ENCODE data around the gene ARMH2.

The ARMH2 gene

DNA sequence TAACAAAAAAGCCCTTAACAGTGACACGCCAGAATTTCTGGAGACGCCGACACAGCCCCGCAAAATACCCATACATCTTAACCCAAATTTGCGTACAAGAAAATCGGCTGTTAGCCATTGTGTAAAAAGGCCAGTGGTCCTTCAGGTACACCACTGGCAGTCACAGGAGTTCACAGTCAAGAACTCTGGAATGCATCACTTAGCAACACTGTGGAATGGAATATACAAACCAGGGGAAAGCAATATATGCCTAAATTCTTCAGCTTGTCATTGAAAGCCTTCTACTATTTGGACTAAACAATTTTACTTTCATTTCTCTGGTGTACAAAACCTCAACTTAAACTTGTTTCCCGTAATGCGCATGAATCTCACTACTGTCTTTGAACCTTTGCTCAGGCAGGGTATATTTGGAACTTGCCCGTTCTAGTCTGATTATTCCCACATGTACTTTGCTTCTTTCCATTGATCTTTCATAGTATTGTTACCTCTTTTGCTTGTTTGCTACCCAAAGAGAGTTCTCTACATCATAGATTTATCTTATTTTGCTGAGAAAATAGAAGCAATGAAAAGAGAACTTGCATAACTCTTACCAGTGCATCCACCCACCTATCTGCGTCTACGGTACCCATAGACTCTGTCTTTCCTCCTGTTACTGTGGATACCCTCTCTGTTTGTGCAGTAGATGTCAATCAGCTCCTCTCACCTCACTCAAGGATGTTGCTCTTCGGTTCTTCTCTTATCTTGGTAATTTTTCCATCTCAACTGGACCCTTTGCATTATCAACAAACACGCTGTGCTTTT is at the start of gene ARMH2:
TSS of gene ARMH2 (minus strand) at position 178 of the 801 bp plus-strand sequence. CDS start at position 118, 60 bp downstream.
- no peak for DNase-seq

DNA sequence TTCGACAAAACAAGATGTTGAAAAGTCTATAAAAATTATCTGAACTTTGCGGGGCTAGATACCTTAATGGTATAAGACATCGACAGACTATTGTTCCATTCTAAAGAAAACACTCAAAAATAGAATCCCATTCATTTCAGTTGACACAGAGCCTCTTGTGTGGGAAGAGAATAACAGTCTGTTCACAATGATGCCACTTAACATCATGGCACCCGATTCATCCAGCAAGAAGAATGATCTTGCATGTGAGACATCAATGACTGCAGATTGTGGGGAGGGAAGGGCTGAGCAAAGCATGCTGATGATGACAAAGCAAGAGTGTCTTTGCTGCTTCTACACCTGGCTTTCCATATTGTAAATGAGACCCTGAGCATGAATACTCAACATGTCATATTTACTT is 49.7 kb upstream of the ARMH2 start:
- no peak for DNase-seq

DNA sequence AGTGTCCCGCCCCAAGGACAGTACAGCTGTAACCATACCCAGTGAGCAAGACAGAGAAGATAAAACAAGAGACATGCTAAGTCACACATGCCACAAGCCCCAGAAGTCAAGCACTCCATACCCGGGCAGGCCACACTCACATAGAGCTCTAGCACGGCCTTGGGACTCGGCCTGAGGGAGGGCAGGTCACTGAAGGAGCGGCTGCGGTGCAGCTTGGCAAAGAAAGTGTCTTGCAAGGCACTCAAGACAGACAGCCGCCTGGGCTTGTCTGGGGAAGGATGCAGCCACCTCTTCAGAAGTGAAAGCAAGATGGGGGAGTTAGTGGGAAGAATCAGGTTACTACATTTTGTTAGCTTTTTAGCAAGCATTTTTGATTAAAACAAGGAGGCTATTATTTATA is 48.7 kb upstream of the ARMH2 start:
- no peak for DNase-seq

DNA sequence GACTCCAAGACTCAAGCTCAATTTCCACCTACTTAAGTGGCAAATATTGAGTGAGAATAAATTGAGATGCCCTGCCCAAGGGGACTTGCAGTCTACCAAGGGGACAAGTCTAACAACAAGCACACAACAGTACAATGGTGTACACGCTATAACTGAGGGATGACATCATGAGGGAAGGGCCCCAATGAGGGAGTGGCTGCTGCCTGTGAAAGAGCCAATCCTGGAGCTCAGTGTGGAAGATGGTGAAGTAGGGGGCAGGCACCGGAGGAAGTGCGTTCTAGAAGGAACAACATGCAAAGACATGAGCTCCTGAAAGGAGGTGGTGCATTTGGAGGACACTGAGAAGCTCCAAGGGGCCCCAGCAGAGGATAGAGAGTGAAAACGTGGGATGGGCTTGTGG is 46.9 kb upstream of the ARMH2 start:
- no peak for DNase-seq

DNA sequence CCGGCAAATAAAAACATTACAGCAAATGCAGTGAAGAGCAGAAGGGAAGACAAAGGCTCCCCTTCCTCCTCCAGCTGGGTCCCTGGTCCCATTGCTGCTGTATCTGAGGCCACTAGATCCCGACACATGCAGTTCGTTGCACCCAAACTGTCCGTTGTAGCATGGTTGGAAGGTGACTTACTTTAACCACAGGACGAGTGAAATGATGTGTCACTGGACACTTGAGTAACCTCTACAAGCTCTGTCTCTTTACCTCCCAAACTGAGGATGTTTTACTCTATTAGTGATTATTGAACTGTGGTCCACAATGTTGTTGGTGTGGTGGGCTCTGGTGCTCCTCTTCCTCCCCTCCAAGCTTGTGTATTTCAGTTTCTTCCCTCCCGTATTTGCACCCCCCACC is 46.2 kb upstream of the ARMH2 start:
- no peak for DNase-seq

DNA sequence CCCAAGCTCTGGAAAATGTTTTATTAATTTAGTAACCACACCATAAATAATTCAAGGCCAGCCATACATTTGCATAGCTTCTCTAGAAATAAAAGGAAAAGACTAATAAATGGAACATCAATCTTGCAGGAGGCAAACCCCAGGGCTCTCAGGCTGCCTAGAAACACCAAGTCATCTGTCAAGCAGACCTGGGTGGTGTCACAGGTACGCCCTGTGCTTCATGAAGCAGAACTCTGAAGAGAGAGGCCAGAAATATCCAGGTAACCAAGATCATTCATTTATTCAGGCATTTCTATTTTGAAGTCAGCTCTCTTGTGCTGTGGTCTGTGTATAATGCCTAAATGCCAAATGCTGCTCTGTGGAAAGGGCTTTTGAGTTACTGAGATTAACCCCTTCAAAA is 45.3 kb upstream of the ARMH2 start:
- no peak for DNase-seq

DNA sequence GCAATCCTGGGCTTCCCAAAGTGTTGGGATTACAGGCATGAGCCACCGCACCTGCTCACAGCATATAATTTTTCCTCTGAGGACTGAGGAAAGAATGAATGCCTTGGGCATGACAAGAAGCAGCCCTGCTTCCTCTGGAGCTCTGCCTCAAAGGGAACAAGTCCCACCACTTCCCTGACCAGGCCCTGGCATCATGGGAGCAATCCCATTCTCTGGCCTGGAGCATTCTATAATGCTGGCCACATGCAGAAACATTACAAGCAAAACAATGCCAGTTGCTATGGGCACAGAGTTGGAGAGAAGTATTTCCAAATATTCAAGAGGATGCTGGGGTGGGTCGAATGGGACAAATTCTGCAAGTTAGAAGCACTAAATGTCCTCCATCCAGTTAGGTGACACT is 41.5 kb upstream of the ARMH2 start:
- DNase-seq: no peak

DNA sequence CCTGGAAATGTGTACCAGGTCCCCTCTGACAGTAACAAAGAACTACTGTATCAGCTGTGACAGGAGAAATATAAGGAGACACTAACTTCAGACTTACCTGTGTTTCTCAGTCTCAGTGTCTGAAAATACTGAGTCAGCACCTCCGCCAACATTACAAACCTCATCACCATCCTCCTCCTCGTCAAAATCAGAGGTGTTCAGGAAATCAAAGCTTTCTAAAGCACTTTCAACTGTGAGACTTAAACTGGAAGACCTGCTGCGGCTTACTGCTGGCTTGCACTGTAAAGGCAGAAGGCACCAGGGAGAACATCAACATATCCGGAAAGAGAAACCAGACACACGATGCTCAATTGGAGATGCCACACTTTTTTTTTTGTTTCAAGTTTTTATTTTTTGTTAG is 40.3 kb upstream of the ARMH2 start:
- DNase-seq: peak; percentile 23

DNA sequence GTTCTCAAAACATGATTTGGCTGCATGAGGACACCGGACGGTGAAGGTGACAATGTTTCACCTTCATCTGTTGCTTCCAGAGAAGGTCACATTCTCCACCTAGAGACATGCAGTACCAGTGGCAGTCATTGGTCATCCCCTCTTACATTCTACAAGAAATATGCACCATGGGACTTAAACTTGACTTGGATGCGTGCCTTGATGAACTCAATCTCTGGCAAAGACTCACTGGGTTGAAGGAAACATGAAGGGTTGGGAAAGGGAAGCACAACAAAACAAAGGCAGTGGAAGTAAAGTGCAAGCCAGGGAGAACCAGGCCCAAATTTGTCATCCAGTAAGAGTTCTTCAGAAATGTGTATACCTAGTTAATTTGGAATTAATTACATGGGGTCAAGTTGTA is 39.4 kb upstream of the ARMH2 start:
- DNase-seq: no peak

DNA sequence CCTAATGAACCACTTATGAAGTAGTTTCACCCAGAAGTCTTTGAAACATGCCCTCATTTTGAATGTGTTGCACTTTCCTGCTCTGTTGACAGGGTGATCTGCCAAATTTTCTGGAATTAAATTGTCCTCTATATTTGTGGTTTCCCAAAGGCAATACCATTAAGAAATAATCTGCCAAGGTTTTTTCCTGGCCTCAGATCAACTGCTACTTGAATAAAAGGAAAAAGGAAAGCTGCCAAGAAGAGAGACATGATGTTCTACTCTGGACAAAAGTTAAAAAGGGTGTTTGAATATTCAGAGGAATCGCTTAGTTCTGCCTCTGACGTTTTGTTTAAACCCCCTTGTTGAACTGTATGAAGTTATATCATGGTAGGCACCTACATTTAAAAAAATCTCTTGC is 37.4 kb upstream of the ARMH2 start:
- DNase-seq: no peak

DNA sequence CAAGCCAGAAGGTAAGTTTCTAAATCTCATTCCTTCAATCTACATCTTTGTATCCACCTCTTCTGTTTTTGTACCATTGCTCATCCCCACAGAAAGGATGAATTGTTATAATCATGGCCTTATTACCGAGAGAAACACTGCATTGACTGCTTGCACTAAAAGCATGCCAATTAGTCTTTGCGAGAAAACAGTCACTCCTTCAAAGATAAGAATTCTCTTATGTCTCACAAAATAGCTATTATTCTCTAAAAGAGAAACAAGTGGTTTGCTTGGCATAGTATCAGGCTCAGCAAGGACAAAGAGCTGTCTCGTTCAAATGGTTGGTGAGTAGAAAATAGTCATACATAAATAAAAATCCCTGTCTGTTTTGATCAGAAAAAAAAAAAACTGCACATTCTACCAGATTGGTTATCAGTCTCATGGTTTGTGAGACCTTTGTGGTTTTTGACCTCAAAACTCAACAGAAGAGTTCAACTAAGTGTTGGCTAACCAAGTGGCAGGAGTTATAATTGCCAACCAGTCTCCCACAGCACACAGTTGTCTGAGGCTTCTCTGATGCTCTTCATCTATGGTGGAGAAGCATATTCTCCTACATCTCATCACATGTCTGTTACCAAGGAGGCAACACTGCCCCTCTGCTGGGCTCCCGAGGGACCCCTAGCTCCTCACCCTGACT is 35.1 kb upstream of the ARMH2 start:
- peak; percentile 13 for DNase-seq

DNA sequence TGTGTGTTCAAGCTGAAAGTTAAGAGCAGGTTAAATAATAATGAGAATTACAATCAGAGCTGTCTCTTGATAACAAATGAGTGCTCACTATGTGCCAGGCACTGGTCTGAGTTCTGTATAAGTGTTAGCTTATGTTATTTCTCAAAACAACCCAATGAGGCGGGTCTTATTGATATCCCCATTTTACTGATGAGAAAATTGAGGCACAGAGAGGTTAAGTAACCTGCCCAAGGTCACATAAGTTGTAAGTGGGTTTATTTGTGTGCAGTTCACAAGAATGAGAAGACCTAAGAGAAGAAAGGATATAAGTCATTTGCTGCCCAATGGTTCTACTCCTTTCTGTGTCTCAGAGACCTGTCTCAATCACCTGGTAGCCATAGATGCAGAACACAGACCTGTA is 34.1 kb upstream of the ARMH2 start:
- DNase-seq: no peak

DNA sequence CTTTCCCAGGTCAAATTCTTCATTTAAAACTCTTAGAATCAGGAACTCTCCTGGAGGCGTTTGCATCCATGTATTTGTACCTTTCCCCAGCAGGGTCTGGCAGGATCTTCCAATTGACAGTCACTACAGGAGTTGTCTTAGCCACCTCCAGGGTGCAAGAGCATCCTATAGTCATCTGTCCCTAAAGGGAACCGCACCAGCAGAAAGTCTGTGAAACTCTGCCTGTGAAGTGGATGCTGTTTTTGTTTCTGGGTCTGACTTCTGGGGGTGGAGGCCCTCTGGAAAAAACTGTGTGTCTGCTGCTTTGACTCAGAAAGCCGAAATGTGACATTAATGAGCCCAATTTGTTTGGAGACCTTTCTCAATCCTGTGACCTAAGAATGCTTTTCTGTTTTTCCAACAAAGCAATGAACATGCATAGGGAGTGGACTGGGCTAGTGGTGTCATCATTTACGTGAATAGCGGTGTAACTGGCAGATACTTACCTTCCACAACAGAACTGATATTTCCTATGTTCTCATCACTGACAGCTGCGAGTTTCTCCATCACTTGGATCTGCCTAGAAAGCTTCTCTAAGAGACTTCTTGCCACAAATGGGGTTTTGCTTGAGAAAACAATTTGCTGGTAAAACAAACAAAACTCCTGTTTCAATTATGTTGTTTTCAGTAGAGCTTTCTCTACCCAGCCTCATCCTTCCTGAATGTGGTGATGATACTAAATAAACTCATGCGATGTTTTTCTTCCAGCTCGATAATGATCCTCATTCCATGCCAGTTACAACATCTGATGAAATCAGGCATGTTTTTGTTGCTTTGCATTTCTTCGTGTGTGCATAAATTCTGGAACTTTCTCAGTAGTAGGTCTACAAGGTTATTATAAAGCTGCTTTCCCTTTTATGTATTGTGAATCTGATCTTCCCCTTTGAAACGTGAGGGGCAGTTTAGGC is 33.3 kb upstream of the ARMH2 start:
- no peak for DNase-seq

DNA sequence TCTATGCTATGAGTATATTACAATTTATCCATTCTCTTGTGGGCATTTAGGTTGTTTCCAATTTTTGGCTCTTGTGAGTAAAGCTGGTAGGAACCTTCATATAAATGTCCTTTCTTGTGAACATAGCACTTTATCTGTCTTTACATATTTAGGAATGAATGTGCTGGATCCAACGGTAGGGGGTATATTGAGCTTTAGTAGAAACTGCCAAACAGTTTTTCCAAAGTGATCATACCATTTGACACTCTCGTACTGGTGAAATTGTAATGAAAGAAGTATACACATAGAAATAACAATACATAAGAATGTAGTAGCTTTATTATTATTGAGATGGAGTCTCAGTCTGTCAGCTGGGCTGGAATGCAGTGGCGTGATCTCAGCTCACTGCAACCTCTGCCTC is 30.9 kb upstream of the ARMH2 start:
- no peak for DNase-seq

DNA sequence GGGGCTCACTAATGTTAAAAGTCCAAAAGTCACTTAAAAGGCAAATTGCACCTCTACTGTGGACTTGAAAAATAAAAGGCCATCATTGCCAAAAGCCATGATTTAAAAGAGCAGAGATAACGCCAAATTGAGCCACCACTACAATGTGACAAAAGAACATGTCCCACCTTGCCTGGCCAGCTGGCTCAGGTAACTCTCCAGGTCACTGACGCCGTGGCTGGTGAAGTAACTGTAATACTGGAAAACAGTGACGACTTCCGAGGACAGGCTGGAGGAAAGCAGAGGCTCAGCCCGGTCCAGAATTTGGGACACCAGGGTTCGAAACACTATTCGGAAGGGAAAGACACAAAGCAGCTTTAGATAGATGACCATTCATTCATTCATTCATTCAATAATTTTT is 29.3 kb upstream of the ARMH2 start:
- no peak for DNase-seq

DNA sequence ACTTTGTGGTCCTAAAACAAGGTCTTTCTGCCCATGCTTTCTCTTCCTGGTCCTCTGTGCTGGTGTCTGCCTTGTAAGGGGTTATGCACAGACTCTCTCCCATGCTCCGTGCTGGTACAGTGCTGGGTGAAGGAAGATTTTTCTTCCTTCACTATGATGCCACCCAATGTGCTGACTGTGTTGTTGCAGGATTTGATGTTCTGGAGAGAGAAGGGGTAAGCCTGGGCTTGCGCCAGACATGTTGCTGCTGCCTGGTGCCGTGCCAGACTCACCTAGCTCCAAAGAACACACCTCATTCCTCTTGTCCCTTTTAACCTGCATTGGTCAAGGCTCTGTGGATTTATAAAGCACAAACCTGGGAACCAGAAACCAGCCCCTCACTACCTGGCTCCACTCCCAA is 28.4 kb upstream of the ARMH2 start:
- DNase-seq: no peak

DNA sequence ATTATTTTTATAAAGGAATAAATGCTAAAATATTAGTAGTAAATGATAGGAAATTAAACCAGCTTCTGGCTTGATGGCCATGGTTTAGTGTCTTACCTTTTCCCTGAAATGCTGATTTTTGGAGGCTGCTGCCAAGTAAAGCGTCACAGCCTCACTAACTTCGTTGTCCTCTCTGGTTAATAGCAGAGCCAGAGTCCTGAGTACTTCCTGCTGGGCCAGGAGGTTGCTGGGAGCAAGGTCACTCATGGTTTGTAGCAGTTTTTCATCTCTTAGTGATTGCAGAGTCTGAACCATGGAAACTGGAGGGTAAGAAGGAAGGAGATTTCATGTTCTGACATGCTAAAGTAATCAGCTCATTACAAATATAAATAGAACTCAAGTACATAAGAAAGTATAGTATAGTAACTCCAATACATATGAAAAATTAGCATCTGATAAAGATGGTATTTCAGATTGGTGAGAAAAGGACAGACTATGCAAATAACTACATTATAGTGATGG is 26.5 kb upstream of the ARMH2 start:
- no peak for DNase-seq

DNA sequence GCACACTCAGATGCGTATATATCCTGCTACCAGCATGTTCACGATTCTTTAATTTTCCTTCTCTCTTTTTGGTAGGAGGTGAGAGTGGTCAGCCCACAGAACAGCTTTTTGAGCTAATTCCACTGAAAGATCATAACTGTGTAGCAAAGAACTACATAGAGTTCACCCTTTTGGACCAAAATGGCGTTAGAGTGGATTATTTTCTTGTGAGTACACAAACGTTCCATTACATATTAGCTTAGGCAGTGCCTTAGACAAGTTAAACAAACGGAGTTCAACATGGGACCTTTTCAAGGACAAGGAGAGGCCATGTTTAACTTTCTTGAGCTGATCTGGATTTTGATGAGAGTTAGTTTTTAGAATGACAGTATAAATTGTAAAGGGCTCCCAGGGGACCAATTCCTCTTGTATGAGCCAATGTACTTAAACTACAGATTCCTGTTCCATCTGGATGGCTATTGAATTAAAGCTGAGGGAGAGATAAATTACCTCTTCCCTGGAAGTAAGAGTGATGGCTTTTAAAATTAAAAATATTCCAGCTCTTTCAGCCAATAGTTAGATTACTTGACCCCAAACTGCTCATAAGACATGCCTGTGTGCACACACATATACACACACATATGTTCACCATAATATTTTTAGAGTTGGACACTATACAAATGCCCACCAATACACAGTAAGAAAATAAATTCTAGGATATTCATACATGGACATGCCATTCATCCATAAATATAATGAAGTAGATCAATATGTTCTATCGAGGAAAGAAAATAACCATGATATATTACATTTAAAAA is 25.6 kb upstream of the ARMH2 start:
- DNase-seq: no peak

DNA sequence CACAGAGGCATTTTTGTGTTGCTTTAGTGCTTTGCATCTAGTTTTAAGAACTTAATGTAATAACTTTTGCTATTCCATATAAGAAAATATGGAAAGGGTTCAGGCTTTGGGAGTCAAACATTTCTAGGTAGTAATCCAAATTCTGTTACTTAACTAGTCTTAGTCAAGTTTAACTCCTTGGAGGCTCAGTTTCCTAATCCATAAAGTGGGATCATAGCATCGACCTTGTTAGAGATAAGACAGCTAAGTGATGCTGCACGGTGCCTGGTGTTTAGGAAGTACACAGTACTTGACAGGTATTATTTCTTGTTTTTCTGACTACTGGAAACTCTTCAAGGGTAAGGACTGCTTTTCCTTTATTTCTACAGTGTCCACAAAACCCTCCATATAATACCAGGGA is 24.5 kb upstream of the ARMH2 start:
- DNase-seq: no peak

DNA sequence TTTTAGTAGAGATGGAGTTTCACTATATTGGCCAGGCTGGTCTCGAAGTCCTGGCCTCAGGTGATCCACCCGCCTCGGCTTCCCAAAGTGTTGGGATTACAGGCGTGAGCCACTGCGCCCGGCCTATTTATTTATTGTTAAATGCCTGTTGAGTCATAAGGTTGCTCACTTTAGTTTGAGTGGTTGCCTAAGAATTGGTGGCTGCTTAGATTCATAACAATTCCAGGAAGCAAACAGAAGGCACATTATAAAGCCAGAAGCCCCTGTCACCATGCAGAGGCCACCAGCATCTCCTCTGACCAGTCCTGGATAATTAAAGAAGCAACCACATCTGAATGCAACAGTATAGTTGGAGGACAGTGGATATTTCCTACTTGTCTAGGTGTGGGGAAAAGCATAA is 24.0 kb upstream of the ARMH2 start:
- DNase-seq: no peak

DNA sequence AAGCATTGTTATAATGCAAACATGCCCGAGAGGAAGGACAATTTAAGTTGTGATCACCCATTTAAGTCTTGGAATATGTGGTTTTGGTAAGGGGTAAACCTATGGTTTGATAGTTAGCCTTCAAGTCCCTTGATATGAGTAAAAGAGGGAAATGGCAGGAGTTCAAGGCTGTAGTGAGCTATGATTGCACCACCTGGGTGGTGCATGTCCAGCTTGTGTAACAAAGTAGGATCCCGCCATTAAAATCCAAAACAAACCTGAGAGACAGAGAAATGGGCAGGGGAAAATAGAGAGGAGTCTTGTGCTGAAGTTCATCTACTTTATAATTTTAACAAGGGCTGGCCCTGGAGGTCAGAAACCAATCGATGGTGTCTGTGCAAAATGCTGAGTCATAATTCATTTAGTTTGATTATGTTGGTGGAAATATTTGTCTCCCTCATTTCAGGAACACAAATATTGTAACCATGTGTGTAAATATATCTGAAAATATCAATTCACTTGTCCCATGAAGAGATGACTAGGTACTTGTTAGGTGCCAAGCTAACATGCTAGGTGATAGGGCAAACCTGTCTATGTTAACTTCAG is 23.2 kb upstream of the ARMH2 start:
- no peak for DNase-seq

DNA sequence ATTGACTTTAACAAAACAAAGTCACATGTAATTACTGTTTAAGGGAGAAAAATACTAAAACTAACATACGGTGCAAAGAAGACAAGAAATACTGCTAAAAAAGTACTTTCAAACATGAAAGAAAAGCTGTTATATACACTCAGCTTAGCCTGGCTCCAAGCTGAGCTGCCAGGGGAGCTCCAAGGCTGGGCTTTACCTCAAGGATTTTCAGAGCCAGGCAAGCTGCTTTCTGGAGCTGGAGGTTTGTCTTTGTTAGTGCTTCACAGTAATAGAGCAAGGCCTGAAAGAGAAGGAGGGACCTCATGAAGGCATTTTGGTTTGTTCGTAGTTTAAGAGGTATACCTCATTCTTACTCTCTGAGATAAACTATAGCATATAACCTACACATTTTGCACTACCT is 19.6 kb upstream of the ARMH2 start:
- DNase-seq: no peak

Measured in CD4-positive, alpha-beta T cell treated with Interleukin-10 for 1 hour (primary cell).